PC-9 (cell line): Measurements from ENCODE around the gene NANOS3. TPM values are rescaled to one million over a fixed set of nuclear protein-coding genes. Genes with fewer than 3 reads are reported as not detected.
A peak's percentile ranks its signal among the peaks of the same experiment; 100 is the strongest.

Experiments used
- BruUV-seq: library from RNA; stranded (reverse); fragments of 400-500 nt; replicated peaks from 2 replicates; lab custom pipeline; 2021; lab: Mats Ljungman, UMichigan
- CTCF ChIA-PET: fragments of 300-600 bp; sonication (Branson Sonifier 250); formaldehyde crosslinking; loops from one replicate; lab custom pipeline; 2022; ENCODE audit warnings: antibody characterized with exemption; lab: Charles Lee
- POLR2A ChIA-PET: fragments of 300-600 bp; sonication (Branson Sonifier 250); formaldehyde crosslinking; loops from one replicate; lab custom pipeline; 2022; ENCODE audit warnings: antibody characterized with exemption; ENCODE audit not compliant: unreplicated experiment; lab: Charles Lee
- DNase-seq, 2 experiments: peaks; one replicate each; pipeline versions ENCODE4 v3.0.0 to v3.0.0-alpha.2; 2015 to 2022; ENCODE audit warnings: mixed read lengths in 1 of 2
- H2AFZ ChIP-seq: fragments of 200-600 bp; sonication (generic); 2 replicates; pipeline ENCODE4 v1.8.1; 2017; ENCODE audit warnings: antibody characterized with exemption
- H3F3A ChIP-seq: fragments of 200-600 bp; sonication (generic); 2 replicates; pipeline ENCODE4 v1.8.1; 2017; ENCODE audit warnings: antibody characterized with exemption, mild to moderate bottlenecking, low read depth; ENCODE audit not compliant: insufficient read depth
- H3K27ac ChIP-seq: fragments of 200-600 bp; sonication (generic); 2 replicates; pipeline ENCODE4 v1.6.1; 2016; ENCODE audit warnings: mixed run types
- H3K27me3 ChIP-seq: fragments of 200-600 bp; sonication (generic); 2 replicates; pipeline ENCODE4 v1.6.1; 2016; ENCODE audit warnings: low read depth, mixed run types; ENCODE audit not compliant: insufficient read depth
- H3K36me3 ChIP-seq: fragments of 200-600 bp; sonication (generic); 2 replicates; pipeline ENCODE4 v1.6.1; 2016; ENCODE audit warnings: low read depth, mixed run types
- H3K4me1 ChIP-seq: fragments of 200-600 bp; sonication (generic); replicated peaks from 2 replicates; pipeline ENCODE4 v1.6.1; 2016; ENCODE audit warnings: mixed run types; ENCODE audit not compliant: insufficient read depth
- H3K4me2 ChIP-seq: fragments of 200-600 bp; sonication (generic); 2 replicates; pipeline ENCODE4 v1.6.1; 2017; ENCODE audit warnings: mixed run types
- H3K4me3 ChIP-seq: fragments of 200-600 bp; sonication (generic); 2 replicates; pipeline ENCODE4 v1.6.1; 2016; ENCODE audit warnings: mixed run types
- H3K79me2 ChIP-seq: fragments of 200-600 bp; sonication (generic); 2 replicates; pipeline ENCODE4 v1.6.1; 2017; ENCODE audit warnings: low read depth, mixed run types
- H3K9me2 ChIP-seq: fragments of 200-600 bp; sonication (generic); 2 replicates; pipeline ENCODE4 v1.8.1; 2017; ENCODE audit warnings: mild to moderate bottlenecking; ENCODE audit not compliant: insufficient read depth
- H3K9me3 ChIP-seq: fragments of 200-600 bp; sonication (generic); 2 replicates; pipeline ENCODE4 v1.8.1; 2016; ENCODE audit warnings: low read depth; ENCODE audit not compliant: insufficient read depth
- H4K20me1 ChIP-seq: fragments of 200-600 bp; sonication (generic); 2 replicates; pipeline ENCODE4 v1.8.1; 2017; ENCODE audit not compliant: insufficient read depth
- CTCF ChIP-seq: fragments of 200-600 bp; sonication (generic); conservative IDR thresholded peaks from 2 replicates; pipeline ENCODE4 v1.6.1; 2017; ENCODE audit warnings: mixed run types, antibody characterized with exemption, mild to moderate bottlenecking, moderate library complexity
- EZH2 ChIP-seq: fragments of 200-600 bp; sonication (generic); IDR thresholded peaks from 2 replicates; pipeline ENCODE4 v1.8.0; 2017; ENCODE audit warnings: antibody characterized with exemption, low read depth
- intact Hi-C: fragments of 100-400 bp; cut with micrococcal nuclease; formaldehyde crosslinking; loops from one replicate; pipeline ENCODE4 v1.10.0; 2022; ENCODE audit not compliant: unreplicated experiment
- total RNA-seq: library from RNA; stranded (reverse); gene quantifications from 2 replicates; pipeline ENCODE4 v1.2.3, GENCODE V29; 2021

The NANOS3 gene
- total RNA-seq, 1 experiment from 2014 or later: 2.1 TPM

- peaks cover 70% of the 10 kb centered on the region for H3K4me1 ChIP-seq
- peaks cover 75% of the 10 kb centered on the region for H3F3A ChIP-seq
- no TSS peak for BruUV-seq
- DNase-seq: peak; percentile 93 to 97
- H2AFZ ChIP-seq: peak overlapping the region; percentile 61; the same call in 1 of the 2 replicates
- no peaks in the 10 kb centered on the region for H3K27me3 ChIP-seq
- H4K20me1 ChIP-seq: 0 out of 2 replicates have a peak, but pooled peaks cover 1% of the 10 kb centered on the region
- POLR2A ChIA-PET: interaction anchor here (0.6 to 2.1 kb wide), 11 partner anchors 12 to 1266 kb away, joined by 4 to 38 read pairs (median 6); partner anchors contain the start of gene ZSWIM4
- CTCF ChIA-PET: interaction anchor here (0.5 to 0.7 kb wide), 2 partner anchors 10 to 14 kb away, joined by 6 read pairs; no protein-coding TSS in a partner anchor
- intact Hi-C loops: loop anchor here (1.0 to 10.0 kb wide), 3 partner anchors 7 to 1062 kb away; no protein-coding TSS in a partner anchor
- H3K9me3 ChIP-seq: no peaks in the 10 kb centered on the region
- no peaks in the 10 kb centered on the region for H3K36me3 ChIP-seq
- H3K27ac ChIP-seq: peak overlapping the region; percentile 97
- no peaks in the 10 kb centered on the region for H3K9me2 ChIP-seq
- peak overlapping the region; percentile 77 for H3K4me3 ChIP-seq
- H3K4me2 ChIP-seq: peak overlapping the region; percentile 94
- H3K79me2 ChIP-seq: peaks cover 13% of the 10 kb centered on the region
- TF ChIP-seq EZH2 (no peak), CTCF (no peak)
Measured at GRCh38 chr19:13846557-13847406, 30.2 kb upstream of the NANOS3 start.

- DNase-seq: peak; percentile 75 to 91
- H3K27me3 ChIP-seq: no peaks in the 10 kb centered on the region
- peak overlapping the region; percentile 61; the same call in 1 of the 2 replicates for H2AFZ ChIP-seq
- H3K79me2 ChIP-seq: peaks cover 9% of the 10 kb centered on the region
- peak overlapping the region; percentile 94 for H3K4me2 ChIP-seq
- H3K9me3 ChIP-seq: no peaks in the 10 kb centered on the region
- H3K4me1 ChIP-seq: peaks cover 79% of the 10 kb centered on the region
- ChIA-PET POLR2A (interaction anchor here (0.7 to 2.1 kb wide), 5 partner anchors 11 to 60 kb away, joined by 4 to 38 read pairs (median 13); no protein-coding TSS in a partner anchor), CTCF (interaction anchor here (0.6 to 0.7 kb wide), 2 partner anchors 11 to 186 kb away, joined by 4 to 6 read pairs; no protein-coding TSS in a partner anchor)
- H3K27ac ChIP-seq: peak overlapping the region; percentile 97
- no peaks in the 10 kb centered on the region for H3K36me3 ChIP-seq
- peaks cover 82% of the 10 kb centered on the region for H3F3A ChIP-seq
- H3K4me3 ChIP-seq: peak overlapping the region; percentile 77
- no peaks in the 10 kb centered on the region for H3K9me2 ChIP-seq
- TF ChIP-seq CTCF (peak; percentile 44; the same call in 1 of the 2 replicates), EZH2 (no peak)
- H4K20me1 ChIP-seq: no peaks in the 10 kb centered on the region
- TSS peak; percentile 1 for BruUV-seq
- intact Hi-C loops: loop anchor here (1.0 to 10.0 kb wide), 3 partner anchors 8 to 1063 kb away; no protein-coding TSS in a partner anchor
Measured at GRCh38 chr19:13847407-13848339, 29.3 kb upstream of the NANOS3 start.
